IPS-NIHi7 (cell line): ENCODE results near the gene KCNH4.

Experiments used
- DNase-seq: peaks from one replicate; pipeline ENCODE4 v3.0.0; 2012; ENCODE audit warnings: mixed read lengths; ENCODE audit errors: extremely low spot score

The KCNH4 gene

GRCh38 chr17:42136654-42137051, 44.3 kb downstream of the KCNH4 start:
- no peak for DNase-seq

DNA sequence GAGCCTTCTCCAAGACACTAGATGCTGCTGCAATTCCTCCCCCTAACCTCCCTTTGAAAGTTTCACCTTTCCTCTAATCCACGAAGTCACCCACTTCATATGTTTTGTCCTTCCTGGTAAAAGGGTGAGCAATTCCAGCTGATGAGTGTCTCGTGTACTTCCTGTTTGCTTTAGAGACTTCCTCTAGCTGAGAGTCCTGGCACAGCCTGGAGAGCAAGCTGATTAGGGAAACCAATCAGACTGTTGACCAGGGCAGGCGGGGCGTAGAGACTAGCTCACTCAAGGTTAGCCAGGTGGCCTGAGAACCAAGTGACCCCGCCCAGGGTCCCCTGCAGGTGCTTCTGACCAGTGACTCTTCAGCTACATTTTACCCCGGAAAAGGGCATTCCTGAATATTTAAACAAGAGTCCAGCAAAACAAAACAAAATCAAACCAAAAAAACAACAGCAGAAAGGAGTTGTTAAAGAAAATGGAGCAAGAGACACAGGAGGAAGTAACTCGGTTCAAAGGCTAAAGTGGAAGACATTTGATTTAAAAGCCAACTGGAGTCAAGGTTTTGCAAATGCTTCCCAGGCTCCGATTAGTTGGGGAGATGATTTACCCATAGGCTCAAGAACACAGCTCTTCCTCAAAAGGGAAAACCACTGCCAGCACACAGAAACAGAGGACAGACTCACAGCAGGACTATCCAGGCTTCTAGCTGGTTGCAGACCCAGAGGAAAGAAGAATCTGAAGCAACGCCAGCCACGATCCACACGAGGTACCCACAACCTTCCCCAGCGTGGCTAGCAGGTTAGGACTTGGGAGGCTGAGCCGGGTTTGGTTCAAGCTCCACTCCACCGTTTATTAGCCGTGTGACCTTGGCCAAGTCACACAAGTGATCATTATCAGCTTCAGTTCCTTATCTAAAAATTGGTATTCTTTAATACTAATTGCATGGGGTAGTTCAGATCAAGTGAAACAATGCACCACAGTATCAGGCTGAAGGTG, 45.0 kb downstream of the KCNH4 start:
- peak; percentile 59 for DNase-seq

GRCh38 chr17:42135151-42135550, 45.8 kb downstream of the KCNH4 start:
- no peak for DNase-seq

DNA sequence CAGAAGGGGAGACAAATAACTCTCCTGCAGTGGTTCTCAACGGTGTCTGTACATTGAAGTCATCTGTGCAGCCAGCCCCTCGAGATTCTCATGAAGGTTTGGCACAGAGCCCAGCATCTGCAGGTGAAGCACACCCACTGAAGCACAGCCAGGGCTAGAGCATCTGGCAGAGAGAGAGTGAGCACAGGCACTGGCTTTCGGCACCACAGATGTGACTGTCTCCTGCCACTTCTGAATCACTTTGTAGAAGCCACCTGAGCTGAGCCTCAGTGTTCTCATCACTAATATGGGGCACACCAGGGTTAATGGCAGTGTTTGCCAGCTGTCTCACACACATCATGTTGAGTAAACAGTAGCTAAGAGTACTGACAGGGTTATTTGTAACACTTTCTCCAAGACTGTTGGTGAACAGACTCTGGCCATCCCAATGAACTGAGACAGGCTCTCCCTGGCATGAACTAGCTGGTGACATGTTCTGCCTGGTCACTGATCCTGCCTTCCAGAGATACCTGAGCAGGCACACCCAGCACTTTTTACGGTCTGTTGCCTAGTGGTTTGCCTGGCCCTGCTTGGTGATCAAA, 47.4 kb downstream of the KCNH4 start:
- no peak for DNase-seq

- DNase-seq: no peak
Observed at GRCh38 chr17:42132941-42133340, 48.0 kb downstream of the KCNH4 start.

DNA sequence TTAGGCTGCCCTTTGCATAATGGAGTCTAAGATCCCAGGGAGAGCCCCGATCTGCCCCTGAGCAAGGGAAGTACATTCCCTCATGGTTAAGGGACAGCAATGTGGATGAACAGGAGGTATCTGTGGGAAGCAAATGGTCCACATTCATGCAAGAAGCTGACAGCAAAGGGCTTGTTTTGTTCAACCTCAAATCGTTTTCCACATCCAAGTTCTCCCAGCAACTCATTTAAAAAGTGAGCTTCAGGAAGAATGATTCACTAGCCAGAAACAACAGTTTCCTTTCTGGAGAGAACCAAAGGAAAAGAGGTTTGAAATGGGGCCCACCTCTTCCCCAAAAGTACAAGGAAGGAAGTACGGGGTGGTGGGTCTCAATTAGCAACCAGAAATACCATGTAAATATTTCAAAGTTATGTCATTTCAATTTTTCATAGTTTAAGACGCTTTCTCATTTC, 48.9 kb downstream of the KCNH4 start:
- no peak for DNase-seq

DNA sequence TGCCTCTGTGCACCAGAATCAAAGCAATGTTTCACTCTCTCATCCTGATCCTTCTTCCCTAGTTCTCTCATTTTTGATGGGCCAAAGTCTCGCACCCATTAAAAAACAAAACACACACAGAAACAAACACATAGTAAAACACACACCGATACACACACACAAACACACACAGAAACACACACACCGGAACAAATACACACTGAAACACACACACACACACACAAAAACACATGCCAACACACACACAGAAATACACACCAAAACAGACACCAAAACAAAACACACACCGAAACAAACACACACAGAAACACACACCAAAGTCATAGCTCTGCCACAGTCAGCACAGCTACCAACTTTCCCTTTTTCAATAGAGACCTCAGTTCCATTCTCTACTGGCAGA, 49.7 kb downstream of the KCNH4 start:
- DNase-seq: no peak

GRCh38 chr17:42130310-42130936, 50.5 kb downstream of the KCNH4 start:
- DNase-seq: no peak

DNA sequence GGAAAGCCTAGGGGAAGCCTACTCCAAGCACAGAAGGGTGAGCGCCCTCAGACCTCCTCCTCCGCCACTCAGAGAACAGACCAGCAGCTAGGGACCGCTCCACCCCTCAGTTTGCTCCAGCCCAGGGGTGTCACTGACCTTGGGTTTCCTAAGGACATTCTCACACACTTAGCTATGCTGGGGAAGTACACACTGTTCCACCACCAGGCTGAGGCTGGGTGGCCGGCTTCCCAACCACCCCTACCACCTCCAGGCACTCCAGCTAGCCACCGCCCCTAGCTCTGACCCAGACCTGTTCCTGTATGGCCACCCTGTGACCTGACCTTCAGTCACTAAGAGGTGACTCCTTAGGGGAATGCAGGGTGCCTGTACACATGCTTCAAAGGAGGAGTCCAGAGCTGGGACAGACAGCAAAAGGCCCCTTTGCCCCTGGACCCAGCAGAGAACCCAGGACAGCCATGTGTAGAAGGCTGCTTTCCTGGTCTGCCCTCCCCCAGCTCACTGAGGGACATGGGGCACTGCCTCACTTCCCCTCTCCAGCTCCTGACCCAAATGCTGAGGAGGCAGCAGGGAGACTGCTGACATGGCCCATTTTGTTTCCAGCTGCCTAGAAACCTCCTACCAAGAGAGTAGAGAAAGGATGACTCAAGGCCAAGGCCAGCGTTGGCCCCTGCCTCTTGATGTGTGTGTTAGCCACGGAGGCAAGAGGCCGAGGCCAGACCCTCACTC, 51.7 kb downstream of the KCNH4 start:
- DNase-seq: no peak

GRCh38 chr17:42127414-42127813, 53.5 kb downstream of the KCNH4 start:
- no peak for DNase-seq

GRCh38 chr17:42126836-42127235, 54.1 kb downstream of the KCNH4 start:
- DNase-seq: no peak

DNA sequence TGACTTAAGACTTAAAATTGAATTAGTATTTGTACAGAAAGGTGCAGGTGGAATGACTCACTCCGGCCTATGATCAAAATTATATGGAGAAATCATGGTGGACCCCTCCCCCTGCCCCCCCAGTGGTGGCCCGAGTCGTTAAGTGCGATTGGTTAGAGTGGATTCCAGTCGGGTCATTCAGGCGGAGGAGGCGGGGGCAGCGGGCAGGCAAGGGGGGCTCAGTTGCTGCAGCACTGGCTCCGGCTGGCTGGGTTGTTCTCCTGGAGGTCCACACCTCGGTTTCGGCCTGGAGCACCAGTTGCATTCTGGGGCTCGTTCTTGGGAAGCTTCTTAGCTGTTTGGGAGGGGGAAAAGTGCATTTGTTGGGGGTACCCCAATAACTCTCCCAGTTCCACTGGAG, 55.4 kb downstream of the KCNH4 start:
- DNase-seq: no peak

DNA sequence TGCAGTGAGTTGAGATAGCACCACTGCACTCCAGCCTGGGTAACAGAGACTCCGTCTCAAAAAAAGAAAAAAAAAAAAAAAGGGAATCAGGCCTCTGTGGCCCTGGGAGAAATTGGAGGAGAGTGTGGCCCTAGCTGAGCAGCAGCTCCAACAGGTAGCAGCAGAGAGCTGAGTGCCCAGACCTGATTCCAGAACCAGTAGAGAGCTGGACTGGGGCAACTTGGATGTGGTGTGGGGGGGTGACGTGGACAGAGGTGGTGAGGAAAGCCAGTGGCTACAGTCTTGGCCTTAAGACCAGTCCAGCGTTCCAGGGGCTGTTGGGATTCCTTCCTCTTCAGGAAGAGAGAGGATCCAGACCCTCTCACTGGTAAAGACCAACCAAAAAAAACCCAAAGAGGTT, 56.7 kb downstream of the KCNH4 start:
- DNase-seq: no peak

DNA sequence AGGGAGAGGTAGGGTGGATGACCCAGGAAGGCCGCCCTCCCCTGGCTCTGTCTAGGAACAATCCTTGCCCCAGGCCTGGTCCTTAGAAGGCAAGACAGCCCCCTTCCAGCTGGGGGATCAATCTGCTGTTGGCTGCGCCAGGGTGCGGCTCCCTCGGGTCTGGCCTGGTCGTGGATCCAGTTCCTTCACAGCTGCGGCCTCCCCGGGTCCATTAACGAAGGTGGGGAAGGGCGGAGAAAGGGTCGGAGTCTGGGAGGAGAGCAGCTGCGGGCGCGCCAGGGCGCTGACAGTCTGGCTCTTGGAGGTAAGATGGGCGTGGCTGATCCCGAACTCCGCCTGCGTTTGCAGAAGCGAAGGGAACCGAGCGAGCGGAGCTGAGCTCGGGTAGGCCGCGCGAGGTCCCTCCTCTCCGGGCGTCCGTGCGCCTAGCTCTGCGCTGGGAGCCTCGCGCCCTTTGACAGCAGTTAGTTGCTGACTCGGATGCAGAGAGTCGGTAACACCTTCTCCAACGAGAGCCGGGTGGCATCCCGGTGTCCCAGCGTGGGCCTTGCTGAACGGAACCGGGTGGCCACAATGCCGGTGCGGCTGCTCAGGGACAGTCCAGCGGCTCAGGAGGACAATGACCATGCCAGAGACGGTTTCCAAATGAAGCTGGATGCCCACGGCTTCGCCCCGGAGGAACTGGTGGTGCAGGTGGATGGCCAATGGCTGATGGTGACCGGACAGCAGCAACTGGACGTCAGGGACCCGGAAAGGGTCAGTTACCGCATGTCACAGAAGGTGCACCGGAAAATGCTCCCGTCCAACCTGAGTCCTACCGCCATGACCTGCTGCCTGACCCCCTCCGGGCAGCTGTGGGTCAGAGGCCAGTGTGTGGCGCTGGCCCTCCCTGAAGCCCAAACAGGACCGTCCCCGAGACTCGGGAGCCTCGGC, 58.3 kb downstream of the KCNH4 start, which contains the start of gene HSPB9:
HSPB9 (plus strand) TSS at position 434 of the 933 bp plus-strand sequence; CDS start at position 481, 47 bp downstream.
- peak; percentile 89 for DNase-seq

- peak; percentile 94 for DNase-seq
Observed at GRCh38 chr17:42120770-42121769, 59.9 kb downstream of the KCNH4 start, which contains the start of gene KAT2A. Gene KAT2A (minus strand): TSS chr17:42121367. CDS start chr17:42121304, 63 bp downstream.

- DNase-seq: no peak
Observed at GRCh38 chr17:42120161-42120769, 60.7 kb downstream of the KCNH4 start.

- no peak for DNase-seq
Observed at GRCh38 chr17:42119301-42119700, 61.6 kb downstream of the KCNH4 start.

DNA sequence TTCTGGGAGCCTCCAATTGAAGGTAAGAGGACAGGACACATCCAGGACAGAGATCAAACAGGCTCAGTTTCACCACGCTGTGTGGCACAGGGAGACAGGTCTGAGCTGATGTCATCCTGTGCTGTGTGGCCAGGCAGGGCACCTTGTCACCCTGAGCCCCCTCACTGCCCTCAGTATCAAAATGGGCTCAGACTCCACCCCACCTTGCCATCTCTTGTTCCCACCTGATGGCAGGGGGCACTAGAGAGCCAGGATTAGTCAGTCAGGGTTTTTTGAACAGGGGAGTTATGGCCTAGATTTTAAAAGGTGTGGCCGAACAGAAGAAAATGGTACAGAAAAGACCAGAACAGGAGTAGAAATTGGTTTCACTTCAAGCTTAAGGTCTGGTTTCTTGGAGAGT, 62.4 kb downstream of the KCNH4 start:
- peak; percentile 53 for DNase-seq

DNA sequence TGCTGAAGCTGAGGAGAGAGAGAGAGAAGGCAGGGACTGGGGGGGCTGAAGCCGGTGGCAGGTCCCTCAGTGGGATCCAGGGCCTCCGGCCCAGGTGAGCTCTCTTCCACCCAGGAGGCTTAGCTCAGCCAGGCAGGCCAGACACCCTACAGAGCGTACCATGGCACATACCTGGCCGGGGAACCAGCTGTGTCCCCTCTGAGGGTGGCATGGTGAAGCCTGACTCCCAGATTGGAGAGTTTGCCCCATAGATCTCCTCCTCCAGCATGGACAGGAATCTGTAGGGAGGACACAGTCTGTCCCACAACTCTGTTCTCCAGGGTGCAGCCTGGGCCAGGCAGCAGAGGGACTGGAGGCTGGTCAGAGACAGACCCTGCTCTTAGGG, 62.8 kb downstream of the KCNH4 start:
- DNase-seq: no peak
